Right atrium auricular region (tissue), 2 donors: ENCODE data around the gene PARD3B. TPM values are rescaled to one million over a fixed set of nuclear protein-coding genes. Genes with fewer than 3 reads are reported as not detected.

ENCODE experiments used
- DNase-seq: peaks from one replicate; pipeline ENCODE4 v3.0.0-alpha.2; 2019; ENCODE audit warnings: low spot score
- H3K27ac ChIP-seq, 2 donors: fragments of 200-600 bp; sonication (generic); 1 replicate in 1 of 2; 2 replicates in 1 of 2; pipeline ENCODE4 v1.5.1; 2016 to 2019
- H3K27me3 ChIP-seq, 2 donors: fragments of 200-600 bp; sonication (generic); one replicate each; pipeline versions ENCODE4 v1.5.1 to v1.6.0; 2017 to 2019
- H3K36me3 ChIP-seq: fragments of 200-600 bp; sonication (generic); one replicate; pipeline ENCODE4 v1.5.1; 2016
- H3K4me1 ChIP-seq, 2 donors: fragments of 200-600 bp; sonication (generic); one replicate each; pipeline versions ENCODE4 v1.5.1 to v1.6.0; 2017 to 2019
- H3K4me3 ChIP-seq, 2 donors: fragments of 200-600 bp; sonication (generic); 1 replicate in 1 of 2; 2 replicates in 1 of 2; pipeline ENCODE4 v1.5.1; 2017 to 2019; ENCODE audit warnings: mild to moderate bottlenecking in 1 of 2, moderate library complexity in 1 of 2
- H3K9me3 ChIP-seq, 2 donors: fragments of 200-600 bp; sonication (generic); one replicate each; pipeline ENCODE4 v1.5.1; 2019
- CTCF ChIP-seq, 2 donors: fragments of 200-600 bp; sonication (generic); IDR thresholded peaks; one replicate each; pipeline ENCODE4 v1.5.1; 2019; ENCODE audit warnings: antibody characterized with exemption in 2 of 2
- total RNA-seq, 2 donors: library from RNA; depleted of rRNA; stranded (reverse); fragments of >200 nt; gene quantifications; one replicate each; pipeline ENCODE4 v1.1.0, GENCODE V29; 2016

Gene PARD3B
- total RNA-seq, 2 donors from 2014 or later: 7.4 to 12.2 TPM

DNA sequence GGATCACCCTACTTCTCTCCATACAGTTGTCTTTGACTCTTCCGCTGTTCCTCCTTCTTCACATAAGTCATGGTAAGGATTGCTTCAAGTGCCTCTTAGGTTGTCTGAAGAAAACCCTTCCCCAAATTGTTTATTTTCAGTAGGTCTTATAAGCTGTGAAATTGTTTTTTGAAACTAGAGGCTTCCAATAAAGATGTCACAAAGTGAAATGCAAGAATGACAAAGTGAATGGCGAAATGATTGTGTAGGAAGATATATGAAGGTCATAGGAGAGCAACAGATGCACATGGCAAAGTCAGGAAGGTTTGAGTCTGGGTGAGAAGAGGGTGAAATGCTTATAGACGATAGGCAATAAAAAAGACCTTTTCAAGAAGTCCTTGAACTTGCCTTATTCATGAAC is 548.8 kb downstream of the PARD3B start:
- H3K4me1 ChIP-seq: peaks cover 0 to 5% of the 10 kb centered on the region in 2 donors
- H3K27ac ChIP-seq: no peak overlapping the region
- H3K27me3 ChIP-seq: no peaks in the 10 kb centered on the region
- DNase-seq: no peak
- no peak for TF ChIP-seq CTCF (IDR thresholded peaks at IDR 0.05)
- no peak overlapping the region for H3K4me3 ChIP-seq
- H3K36me3 ChIP-seq: no peaks in the 10 kb centered on the region
- H3K9me3 ChIP-seq: no peaks in the 10 kb centered on the region

GRCh38 chr2:205103699-205104098 is 558.4 kb downstream of the PARD3B start:
- no peak for DNase-seq
- no peak for TF ChIP-seq CTCF (IDR thresholded peaks at IDR 0.05)
- Histone ChIP-seq H3K36me3 (no peaks in the 10 kb centered on the region), H3K4me1 (no peaks in the 10 kb centered on the region), H3K9me3 (no peaks in the 10 kb centered on the region), H3K4me3 (no peak overlapping the region), H3K27ac (no peak overlapping the region), H3K27me3 (no peaks in the 10 kb centered on the region)

GRCh38 chr2:205107810-205108209 is 562.5 kb downstream of the PARD3B start:
- no peaks in the 10 kb centered on the region for H3K27me3 ChIP-seq
- no peak for TF ChIP-seq CTCF (IDR thresholded peaks at IDR 0.05)
- no peak for DNase-seq
- H3K4me1 ChIP-seq: no peaks in the 10 kb centered on the region
- H3K4me3 ChIP-seq: no peak overlapping the region
- peaks cover 0 to 6% of the 10 kb centered on the region in 2 donors for H3K9me3 ChIP-seq
- H3K36me3 ChIP-seq: no peaks in the 10 kb centered on the region
- H3K27ac ChIP-seq: no peak overlapping the region

GRCh38 chr2:205115511-205115910 is 570.2 kb downstream of the PARD3B start:
- no peak for DNase-seq
- H3K4me1 ChIP-seq: no peaks in the 10 kb centered on the region
- H3K27me3 ChIP-seq: no peaks in the 10 kb centered on the region
- no peak overlapping the region for H3K4me3 ChIP-seq
- H3K9me3 ChIP-seq: peaks cover 0 to 6% of the 10 kb centered on the region in 2 donors
- TF ChIP-seq CTCF (IDR thresholded peaks at IDR 0.05): no peak
- H3K36me3 ChIP-seq: no peaks in the 10 kb centered on the region
- H3K27ac ChIP-seq: no peak overlapping the region

DNA sequence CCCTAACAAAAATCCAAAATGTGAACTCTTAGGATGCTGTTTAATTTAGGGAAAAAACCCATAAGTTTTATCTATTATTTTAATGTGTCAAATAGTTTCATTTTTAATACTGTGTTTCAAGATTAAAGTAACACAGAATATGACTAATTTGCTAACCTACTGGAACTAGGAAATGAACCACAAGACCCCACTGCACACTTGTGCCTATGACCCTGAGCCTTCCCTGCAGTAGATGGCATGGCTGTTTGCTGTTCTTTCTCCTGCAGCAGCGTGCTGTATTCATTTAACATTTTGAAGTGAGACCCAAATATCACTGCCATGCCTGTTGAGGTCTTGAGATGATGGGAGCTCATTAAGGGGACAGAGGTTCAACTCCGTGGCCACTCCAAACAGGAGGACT is 571.9 kb downstream of the PARD3B start:
- Histone ChIP-seq H3K4me3 (no peak overlapping the region), H3K27ac (no peak overlapping the region), H3K9me3 (no peaks in the 10 kb centered on the region), H3K4me1 (no peaks in the 10 kb centered on the region), H3K27me3 (no peaks in the 10 kb centered on the region), H3K36me3 (no peaks in the 10 kb centered on the region)
- DNase-seq: no peak
- no peak for TF ChIP-seq CTCF (IDR thresholded peaks at IDR 0.05)

DNA sequence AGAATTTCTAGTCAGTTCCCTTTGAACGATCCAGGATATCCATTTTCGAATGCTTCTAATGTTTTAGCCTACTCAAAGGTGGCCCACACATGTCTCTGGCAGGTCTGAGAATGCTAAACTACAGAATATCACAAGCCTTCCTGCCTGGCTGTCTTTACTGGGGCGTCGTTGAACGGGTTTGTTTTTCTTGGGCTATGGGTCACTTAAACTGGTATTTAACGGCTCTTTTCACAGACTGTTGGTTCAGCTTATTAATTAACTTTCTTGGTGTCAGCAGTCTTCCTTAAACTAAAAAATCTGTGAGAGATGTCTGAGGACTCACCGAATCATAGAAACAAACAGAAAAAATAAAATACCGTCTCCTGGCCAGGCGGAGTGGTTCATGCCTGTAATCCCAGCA is 573.9 kb downstream of the PARD3B start:
- Histone ChIP-seq H3K27ac (no peak overlapping the region), H3K36me3 (no peaks in the 10 kb centered on the region), H3K4me1 (no peaks in the 10 kb centered on the region), H3K27me3 (no peaks in the 10 kb centered on the region), H3K4me3 (no peak overlapping the region), H3K9me3 (no peaks in the 10 kb centered on the region)
- no peak for TF ChIP-seq CTCF (IDR thresholded peaks at IDR 0.05)
- DNase-seq: no peak
